ENCODE results near the gene ATRX. TPM values are rescaled to one million over a fixed set of nuclear protein-coding genes. Genes with fewer than 3 reads are reported as not detected.

Gene ATRX
- total RNA-seq, 4 donors from 2014 or later = 79.3 to 309 (median 99.6) TPM

DNA sequence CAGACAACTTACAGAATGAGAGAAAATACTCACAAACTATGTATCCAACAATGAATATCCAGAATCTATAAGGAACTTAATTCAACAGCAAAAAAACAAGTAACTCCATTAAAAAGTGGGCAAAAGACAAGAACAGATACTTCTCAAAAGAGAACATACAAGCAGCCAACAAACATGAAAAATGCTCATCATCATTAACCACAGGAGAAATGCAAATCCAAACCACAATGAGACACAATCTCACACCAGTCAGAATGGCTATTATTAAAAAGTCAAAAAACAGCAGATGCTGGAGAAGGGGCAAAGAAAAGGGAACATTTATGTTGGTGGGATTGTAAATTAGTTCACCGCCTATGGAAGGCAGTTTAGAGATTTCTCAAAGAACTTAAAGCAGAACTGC lies 188.5 kb downstream of the ATRX start:
- no peak overlapping the region for H3K4me3 ChIP-seq
- no peak for DNase-seq
- H3K27ac ChIP-seq = no peak overlapping the region
- H3K27me3 ChIP-seq = no peaks in the 10 kb centered on the region
- H3K9me3 ChIP-seq = no peaks in the 10 kb centered on the region
- no peaks in the 10 kb centered on the region for H3K4me1 ChIP-seq
- TF ChIP-seq, protein P1, sequence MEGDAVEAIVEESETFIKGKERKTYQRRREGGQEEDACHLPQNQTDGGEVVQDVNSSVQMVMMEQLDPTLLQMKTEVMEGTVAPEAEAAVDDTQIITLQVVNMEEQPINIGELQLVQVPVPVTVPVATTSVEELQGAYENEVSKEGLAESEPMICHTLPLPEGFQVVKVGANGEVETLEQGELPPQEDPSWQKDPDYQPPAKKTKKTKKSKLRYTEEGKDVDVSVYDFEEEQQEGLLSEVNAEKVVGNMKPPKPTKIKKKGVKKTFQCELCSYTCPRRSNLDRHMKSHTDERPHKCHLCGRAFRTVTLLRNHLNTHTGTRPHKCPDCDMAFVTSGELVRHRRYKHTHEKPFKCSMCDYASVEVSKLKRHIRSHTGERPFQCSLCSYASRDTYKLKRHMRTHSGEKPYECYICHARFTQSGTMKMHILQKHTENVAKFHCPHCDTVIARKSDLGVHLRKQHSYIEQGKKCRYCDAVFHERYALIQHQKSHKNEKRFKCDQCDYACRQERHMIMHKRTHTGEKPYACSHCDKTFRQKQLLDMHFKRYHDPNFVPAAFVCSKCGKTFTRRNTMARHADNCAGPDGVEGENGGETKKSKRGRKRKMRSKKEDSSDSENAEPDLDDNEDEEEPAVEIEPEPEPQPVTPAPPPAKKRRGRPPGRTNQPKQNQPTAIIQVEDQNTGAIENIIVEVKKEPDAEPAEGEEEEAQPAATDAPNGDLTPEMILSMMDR (IDR thresholded peaks at IDR 0.05) = no peak
- TF ChIP-seq POLR2A (IDR thresholded peaks at IDR 0.05) = no peak
- H3K36me3 ChIP-seq = peaks cover 0 to 4% (median 0%) of the 10 kb centered on the region in 3 donors

DNA sequence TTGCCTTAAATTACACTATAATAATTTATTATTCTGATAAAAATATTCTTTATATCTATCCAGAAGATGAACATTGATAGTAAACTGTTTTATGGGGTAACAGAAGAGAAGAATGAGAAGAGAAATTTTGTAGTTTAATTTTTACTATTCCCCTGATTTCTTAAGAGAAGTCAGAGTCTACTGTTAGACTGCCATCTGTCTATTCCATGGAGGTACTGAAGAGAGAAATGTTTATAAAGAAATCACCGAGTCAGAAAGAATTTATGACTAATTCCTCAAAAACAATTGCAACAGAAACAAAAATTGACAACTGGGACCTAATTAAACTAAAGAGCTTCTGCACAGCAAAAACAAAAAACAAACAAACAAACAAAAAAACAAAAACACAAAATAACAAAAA lies 188.9 kb downstream of the ATRX start:
- Histone ChIP-seq H3K4me1 (no peaks in the 10 kb centered on the region), H3K9me3 (no peaks in the 10 kb centered on the region), H3K27me3 (no peaks in the 10 kb centered on the region), H3K4me3 (no peak overlapping the region), H3K36me3 (peaks cover 0 to 4% (median 0%) of the 10 kb centered on the region in 3 donors), H3K27ac (no peak overlapping the region)
- no peak for DNase-seq
- TF ChIP-seq, protein P1 (IDR thresholded peaks at IDR 0.05) = peak in 3 of 6 experiments; percentile 9 to 19 (median 11)
- no peak for TF ChIP-seq POLR2A (IDR thresholded peaks at IDR 0.05)

DNA sequence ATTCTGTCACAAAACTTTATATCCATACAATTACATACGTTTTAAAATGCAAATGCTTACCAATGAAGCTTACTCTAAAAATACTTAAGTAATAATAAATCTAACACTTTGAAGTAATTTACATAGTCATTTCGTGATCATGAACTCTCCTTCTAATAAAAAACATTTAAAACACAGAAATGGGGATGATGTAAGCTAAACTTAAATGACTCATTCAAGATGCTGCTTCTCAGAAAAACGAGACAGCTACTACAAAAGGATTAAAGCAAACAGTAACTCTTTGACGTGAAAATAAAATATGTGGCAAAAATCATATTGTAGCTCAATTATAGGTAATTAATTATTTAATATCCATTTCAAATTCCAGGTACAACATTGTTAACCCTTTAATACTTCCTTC lies 190.2 kb downstream of the ATRX start:
- H3K27ac ChIP-seq = no peak overlapping the region
- no peak for TF ChIP-seq POLR2A (IDR thresholded peaks at IDR 0.05)
- TF ChIP-seq, protein P1 (IDR thresholded peaks at IDR 0.05) = no peak
- no peak for DNase-seq

DNA sequence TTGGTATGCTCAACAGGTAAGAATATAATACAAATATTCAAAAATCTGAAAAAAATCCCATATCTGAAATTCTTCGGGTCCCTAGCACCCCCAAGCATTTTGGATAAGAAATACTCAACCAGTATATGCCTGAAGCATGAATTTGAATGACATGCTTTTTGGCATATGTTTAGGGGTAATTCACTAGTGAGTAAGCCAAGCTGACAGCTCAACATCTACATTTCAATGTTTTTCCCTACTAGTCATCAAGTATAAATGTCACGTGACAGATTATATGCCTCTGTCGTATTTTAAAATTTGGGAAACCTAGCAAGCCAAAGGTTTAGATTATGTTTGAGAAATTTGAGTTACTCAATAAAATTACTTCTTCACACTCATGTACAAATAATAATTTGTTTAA lies 213.7 kb downstream of the ATRX start:
- no peak for DNase-seq
- TF ChIP-seq, protein P1 (IDR thresholded peaks at IDR 0.05) = no peak
- TF ChIP-seq POLR2A (IDR thresholded peaks at IDR 0.05) = no peak

More for the DNA sequence above, 190.2 kb downstream of the ATRX start:
- peaks cover 0 to 4% (median 0%) of the 10 kb centered on the region in 3 donors for H3K36me3 ChIP-seq
- H3K4me3 ChIP-seq = no peak overlapping the region
- no peaks in the 10 kb centered on the region for H3K9me3 ChIP-seq
- H3K4me1 ChIP-seq = no peaks in the 10 kb centered on the region
- no peaks in the 10 kb centered on the region for H3K27me3 ChIP-seq

DNA sequence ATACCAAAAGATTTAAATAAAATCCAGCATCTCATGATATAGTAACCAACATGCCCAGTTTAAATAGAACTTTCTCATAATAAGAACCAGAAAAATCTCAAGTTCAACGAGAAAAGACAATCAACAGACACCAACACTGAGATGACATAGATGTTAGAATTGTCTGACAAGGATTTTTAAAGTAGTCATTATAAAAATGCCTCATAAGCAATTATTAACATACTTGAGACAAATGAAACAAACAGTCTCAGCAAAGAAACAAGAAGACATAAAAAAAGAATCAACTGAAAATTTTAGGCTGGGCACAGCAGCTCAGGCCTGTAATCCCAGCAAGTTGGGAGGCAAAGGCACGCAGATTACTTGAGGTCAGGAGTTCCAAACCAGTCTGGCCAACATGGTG lies 220.7 kb downstream of the ATRX start:
- Histone ChIP-seq H3K36me3 (no peaks in the 10 kb centered on the region), H3K9me3 (no peaks in the 10 kb centered on the region), H3K27me3 (no peaks in the 10 kb centered on the region), H3K27ac (no peak overlapping the region), H3K4me3 (no peak overlapping the region), H3K4me1 (no peaks in the 10 kb centered on the region)
- TF ChIP-seq POLR2A (IDR thresholded peaks at IDR 0.05) = no peak
- TF ChIP-seq, protein P1 (IDR thresholded peaks at IDR 0.05) = no peak
- no peak for DNase-seq

More for the DNA sequence above, 213.7 kb downstream of the ATRX start:
- no peaks in the 10 kb centered on the region for H3K9me3 ChIP-seq
- H3K36me3 ChIP-seq = no peaks in the 10 kb centered on the region
- no peaks in the 10 kb centered on the region for H3K27me3 ChIP-seq
- no peaks in the 10 kb centered on the region for H3K4me1 ChIP-seq
- H3K4me3 ChIP-seq = no peak overlapping the region
- no peak overlapping the region for H3K27ac ChIP-seq

DNA sequence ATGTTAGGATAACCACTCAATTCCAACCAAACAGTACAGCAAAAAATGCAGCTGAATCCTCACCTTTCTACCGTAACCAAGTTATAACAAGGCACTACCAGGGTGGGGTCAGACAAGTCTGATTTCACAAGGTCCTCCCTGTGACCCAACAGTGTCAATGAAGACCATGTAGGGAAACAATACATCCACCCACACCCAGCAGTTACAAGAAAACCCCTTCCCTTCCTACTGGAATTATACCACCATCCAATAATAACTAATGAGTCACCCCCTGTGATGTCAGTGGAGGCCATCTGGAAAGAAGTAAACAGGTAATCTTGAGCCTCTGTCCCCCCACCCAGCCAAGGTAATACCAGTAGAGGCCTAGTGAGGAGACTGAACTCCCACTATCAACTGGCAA lies 221.2 kb downstream of the ATRX start:
- TF ChIP-seq POLR2A (IDR thresholded peaks at IDR 0.05) = no peak
- TF ChIP-seq, protein P1 (IDR thresholded peaks at IDR 0.05) = no peak
- DNase-seq = no peak
- H3K4me3 ChIP-seq = no peak overlapping the region
- no peaks in the 10 kb centered on the region for H3K9me3 ChIP-seq
- no peaks in the 10 kb centered on the region for H3K4me1 ChIP-seq
- no peaks in the 10 kb centered on the region for H3K27me3 ChIP-seq
- no peak overlapping the region for H3K27ac ChIP-seq
- no peaks in the 10 kb centered on the region for H3K36me3 ChIP-seq
